ENCODE measurements around the gene CAPZB.

The CAPZB gene

DNA sequence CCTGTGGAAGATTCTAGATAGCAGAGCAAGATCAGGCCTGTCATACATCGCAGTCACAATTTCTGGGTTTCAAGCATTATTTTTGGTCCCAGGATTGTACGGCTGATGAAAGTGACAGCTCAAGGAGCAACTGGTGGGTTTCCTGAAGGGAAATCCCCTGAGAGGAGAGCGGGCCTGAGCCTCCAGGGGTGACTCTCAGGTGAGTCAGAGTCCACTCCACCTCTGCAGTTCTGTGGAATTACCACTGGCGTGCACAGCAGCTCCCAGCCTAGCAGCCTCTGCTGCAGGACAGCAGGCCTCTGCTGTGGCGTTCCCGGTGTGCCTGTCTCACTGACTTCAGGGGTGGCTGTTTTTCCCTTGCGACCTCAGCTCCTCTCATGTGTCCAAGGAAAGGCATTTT, 148.8 kb downstream of the CAPZB start:
- no peak for DNase-seq

DNA sequence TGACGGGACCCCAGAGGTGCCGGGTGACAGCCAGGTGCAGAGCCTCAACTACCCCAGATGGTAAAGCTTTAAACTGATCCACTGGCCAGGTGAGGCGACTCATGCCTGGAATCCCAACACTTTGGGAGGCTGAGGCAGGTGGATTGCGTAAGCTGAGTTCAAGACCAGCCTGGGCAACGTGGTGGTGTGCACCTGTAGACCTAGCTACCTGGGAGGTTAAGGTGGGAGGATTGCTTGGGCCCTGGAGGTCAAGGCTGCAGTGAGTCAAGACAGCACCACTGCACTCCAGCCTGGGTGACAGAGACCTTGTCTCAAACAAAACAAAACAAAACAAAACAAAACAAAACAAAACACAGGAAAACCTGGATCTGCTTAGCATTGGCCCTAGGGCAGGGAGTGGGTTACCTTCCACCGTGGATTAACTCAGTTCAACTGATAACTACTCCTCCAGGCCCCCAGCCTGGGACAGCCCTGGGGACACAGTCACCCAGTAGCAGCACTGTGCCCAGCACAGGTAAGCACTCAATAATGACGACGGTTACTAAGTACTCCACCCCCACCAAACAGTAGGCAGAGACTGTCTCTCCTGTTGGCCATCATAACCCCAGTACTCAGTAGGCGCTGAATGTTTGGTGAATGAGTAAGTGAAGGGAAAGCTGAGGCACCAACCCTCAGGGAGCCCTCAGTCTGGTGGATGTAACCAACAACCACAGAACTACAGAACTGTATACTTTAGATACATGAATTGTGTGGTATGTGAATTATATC, 151.6 kb downstream of the CAPZB start:
- DNase-seq = no peak

- DNase-seq = no peak
Observed at GRCh38 chr1:19332832-19333231, 152.5 kb downstream of the CAPZB start.

DNA sequence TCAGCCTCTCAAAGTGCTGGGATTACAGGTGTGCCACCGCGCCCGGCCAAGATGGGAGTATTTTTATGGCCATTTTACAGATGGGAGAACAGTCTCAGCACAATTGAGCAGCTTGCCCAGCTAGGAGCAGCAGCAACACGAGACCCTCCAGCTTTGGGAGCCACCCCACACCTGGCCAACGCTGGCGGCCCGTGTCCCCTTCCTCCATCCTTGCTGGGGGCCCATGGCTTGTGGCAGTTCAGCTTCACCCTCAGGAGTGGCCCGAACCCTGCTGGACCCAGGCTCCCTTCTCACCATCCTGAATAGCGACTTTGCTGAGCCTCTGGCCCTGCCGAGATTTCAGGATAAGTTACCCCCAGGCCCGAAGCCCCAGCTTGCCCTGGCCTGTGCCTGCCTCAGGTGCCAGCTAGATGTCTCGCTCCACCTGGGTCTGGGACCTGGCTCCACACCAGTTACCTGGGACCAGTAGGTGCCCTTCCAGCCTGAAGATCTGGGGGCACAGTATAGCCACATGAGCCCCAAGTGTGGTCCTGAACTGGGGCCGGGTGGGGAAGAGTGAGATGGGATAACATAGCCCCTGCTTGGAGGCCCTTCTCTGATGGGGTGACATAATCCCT, 154.0 kb downstream of the CAPZB start:
- DNase-seq = no peak

DNA sequence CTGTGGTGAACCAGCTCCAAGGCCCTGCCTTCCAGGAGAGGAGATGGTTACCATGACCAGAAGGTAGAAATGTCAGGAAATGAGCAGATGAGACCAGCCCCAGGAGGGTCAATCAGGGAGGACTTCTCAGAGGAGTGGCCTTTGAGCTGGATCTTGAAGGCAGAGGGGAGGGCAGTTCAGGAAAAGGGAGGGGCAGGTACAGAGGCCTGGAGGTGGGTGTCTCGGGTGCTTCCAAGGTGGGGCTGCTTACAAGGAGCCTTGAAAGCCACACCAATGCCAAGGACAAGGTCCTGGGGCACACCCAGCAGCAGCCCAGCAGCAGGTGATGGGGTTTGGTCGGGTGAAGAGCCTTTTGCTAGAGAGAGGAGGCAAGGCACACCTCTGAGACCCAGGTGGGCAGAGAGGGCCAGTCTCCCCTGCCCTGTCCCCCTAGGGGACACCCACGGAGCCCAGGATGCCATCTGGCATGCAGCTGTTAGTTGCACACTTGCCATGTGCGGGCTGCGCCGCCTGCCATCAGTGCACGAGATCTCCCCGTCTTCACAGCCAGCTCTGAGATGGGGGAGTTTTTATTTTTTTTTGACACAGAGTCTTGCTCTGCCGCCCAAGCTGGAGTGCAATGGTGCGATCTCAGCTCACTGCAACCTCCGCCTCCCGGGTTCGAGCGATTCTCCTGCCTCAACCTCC, 154.7 kb downstream of the CAPZB start:
- DNase-seq = no peak

GRCh38 chr1:19329611-19330010, 155.7 kb downstream of the CAPZB start:
- DNase-seq = no peak

DNA sequence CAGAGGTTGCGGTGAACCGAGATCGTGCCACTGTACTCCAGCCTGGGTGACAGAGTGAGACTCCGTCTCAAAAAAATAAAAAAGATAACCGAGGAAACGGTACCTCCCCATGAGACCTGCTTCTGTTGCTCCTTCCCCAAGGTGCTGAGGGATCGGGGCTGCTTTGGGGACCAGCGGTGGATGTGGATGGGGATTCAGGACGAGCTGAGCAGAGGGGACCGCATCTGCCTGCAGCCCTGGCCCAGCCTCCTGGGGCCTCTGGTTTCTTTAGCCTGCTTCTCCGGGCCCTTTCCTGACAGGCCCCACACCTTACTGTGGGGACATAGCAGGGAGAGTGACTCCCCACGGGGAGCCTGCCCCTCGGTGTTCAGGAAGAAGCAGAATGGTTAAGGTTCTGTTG, 156.2 kb downstream of the CAPZB start:
- DNase-seq = no peak

- DNase-seq = no peak
Observed at GRCh38 chr1:19328486-19328885, 156.9 kb downstream of the CAPZB start.

DNA sequence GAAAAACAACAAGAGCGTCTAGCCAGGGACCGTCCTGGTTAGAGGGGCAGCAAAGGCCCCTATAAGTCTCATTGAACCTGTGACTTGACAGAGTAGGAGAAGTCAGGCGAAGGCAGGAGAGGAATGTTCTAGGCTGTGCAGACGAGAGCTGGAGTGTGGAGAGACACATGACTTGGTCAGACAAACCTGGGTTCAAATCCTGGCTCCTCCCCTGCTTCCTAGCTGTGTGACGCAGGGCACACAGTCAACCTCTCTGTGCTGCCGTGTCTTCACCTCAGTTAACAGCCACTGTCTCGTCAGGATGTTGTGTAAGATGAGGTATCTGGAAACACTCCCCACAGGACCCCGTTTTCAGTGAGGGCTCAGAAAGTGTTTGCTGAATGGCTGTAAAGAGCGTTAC, 157.6 kb downstream of the CAPZB start:
- DNase-seq = no peak

- DNase-seq = no peak
Observed at GRCh38 chr1:19327301-19327700, 158.0 kb downstream of the CAPZB start.

DNA sequence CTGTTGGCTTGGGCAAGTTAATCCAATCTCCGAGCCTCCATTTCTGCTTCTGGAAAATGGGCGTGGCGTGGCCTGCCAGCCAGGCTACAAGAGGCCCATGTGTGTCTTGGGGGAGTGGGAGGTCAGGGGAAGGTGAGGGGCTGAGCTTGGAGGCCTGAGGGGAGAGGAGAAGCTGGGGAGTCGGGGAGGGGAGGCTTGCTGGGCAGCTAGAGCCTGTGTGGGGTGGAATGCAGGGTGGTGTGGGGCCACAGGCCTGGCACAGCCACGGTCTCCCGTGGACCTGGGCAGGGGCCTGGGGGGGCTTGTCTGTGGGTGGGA, 158.6 kb downstream of the CAPZB start:
- no peak for DNase-seq

DNA sequence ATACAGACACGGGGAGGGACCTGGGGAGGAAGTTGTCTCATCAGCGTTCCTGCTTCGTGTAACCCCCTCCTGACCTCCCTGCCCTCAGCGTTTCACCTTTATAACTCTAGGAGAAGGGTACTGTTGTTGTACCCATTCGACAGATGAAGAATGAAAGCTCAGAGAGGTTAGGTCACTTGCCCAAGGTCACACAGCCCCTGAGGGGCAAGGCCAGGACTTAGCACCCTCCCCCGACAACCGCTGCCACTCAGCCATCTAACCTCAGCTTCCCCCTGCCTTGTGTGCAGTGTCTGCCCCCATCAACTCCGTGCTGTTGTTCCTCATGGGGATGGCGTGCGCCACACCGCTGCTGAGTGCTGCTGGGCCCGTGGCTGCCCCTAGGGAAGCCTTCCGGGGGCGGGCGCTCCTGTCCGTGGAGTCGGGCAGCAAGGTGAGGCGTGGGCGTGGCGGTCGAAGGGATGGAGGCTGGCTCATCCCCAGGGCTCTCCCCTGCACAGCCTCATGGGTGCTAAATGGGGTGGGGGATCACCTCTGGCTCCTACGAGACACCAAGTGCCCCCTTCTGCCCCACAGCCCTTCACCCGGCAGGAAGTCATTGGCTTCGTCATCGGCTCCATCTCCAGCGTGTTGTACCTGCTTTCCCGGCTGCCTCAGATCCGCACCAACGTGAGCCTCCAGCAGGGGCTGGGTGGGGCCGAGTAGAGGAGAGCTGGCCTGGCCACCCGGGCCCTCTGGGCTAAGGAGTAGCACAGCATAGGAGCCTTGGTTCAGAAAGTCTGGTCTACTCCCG, 159.2 kb downstream of the CAPZB start:
- DNase-seq = no peak

DNA sequence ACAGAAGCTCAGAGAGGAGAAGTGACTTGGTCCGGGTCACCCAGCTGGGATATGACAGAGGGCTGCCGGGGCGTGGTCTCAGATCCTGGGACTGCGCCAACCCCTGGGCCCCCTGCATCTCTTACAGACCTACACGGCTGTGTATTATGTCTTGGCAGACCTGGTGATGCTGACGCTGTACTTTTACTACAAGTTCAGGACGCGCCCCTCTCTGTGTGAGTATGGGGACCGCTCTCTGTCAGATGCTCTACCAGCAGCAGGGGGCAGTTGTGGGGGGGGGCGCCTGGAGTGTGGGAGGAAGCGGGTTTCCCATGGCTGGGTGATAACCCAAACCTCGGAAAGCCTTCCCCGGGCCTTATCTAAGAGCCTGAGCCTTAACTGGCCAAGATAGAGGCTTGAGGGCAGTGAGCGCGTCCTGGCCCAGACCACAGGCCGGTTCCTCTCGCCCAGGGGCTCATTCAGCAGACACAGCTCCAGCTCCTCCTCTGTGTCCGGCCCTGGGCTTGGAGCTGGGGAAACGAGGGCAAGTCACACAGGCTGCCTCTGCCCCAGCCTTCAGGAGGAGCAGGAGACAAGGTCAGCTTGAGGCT, 159.9 kb downstream of the CAPZB start:
- DNase-seq = no peak

- no peak for DNase-seq
Observed at GRCh38 chr1:19324665-19324990, 160.7 kb downstream of the CAPZB start.

DNA sequence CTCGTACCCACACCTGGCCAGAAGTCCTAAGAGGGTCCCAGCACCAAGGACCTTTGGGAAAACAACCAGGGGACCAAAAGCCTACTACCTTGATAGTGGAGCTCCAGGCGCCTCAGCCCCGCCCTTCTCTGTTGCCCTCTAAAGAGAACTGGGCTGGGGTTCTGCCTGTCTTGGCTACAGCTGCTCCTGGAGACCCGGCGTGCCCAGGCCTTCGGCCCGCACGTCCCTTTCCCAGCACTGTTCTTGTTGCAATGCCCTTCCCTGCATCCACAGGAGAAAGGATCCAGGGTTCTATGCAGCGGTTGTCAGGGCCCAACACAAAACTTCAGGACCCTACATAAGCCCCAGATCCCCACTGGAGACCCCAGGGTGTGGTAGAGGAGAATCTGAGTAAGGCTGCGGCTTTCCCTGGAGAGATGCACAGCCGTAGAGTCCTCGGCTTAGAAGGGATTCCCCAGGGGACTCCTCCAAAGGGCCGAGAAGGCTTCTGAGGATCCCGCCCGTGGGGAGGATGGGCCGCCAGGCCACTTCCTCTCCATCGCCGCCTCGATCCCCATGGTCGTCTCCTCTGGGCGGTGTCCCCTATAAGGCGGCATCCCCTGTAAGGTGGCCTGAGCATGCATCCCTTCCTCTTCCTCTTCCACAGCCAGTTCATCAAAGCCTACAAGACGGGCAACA, 161.2 kb downstream of the CAPZB start:
- DNase-seq = no peak

- DNase-seq = no peak
Observed at GRCh38 chr1:19322481-19322880, 162.9 kb downstream of the CAPZB start.

- DNase-seq = no peak
Observed at GRCh38 chr1:19321071-19321470, 164.3 kb downstream of the CAPZB start.

GRCh38 chr1:19319196-19319595, 166.1 kb downstream of the CAPZB start:
- DNase-seq = no peak

GRCh38 chr1:19317126-19317910, 168.0 kb downstream of the CAPZB start:
- no peak for DNase-seq

All from amygdala (tissue), 56 donors.